HG02798 (cell line): Measurements from ENCODE around the gene ABCB6.

Experiments used
- ATAC-seq: cut with Tn5 transposase; IDR thresholded peaks from one replicate; pipeline ENCODE4 v1.9.1; 2021; ENCODE audit warnings: mild to moderate bottlenecking; ENCODE audit not compliant: unreplicated experiment, poor library complexity

ABCB6 gene

GRCh38 chr2:219174146-219174545 lies 44.6 kb downstream of the ABCB6 start:
- no peak for ATAC-seq

- no peak for ATAC-seq
Observed at GRCh38 chr2:219173176-219173575, 45.6 kb downstream of the ABCB6 start.

- no peak for ATAC-seq
Observed at GRCh38 chr2:219172231-219173154, 46.3 kb downstream of the ABCB6 start.

- no peak for ATAC-seq
Observed at GRCh38 chr2:219171231-219171651, 47.5 kb downstream of the ABCB6 start.

- ATAC-seq = no peak
Observed at GRCh38 chr2:219169930-219170654, 48.7 kb downstream of the ABCB6 start, which contains the start of gene SLC23A3. SLC23A3 (minus strand) TSS chr2:219170029; CDS start chr2:219169984, 45 bp downstream.

- ATAC-seq = no peak
Observed at GRCh38 chr2:219168932-219169331, 49.8 kb downstream of the ABCB6 start.

- no peak for ATAC-seq
Observed at GRCh38 chr2:219168526-219168925, 50.2 kb downstream of the ABCB6 start.

- ATAC-seq = no peak
Observed at GRCh38 chr2:219167997-219168396, 50.8 kb downstream of the ABCB6 start.

- ATAC-seq = no peak
Observed at GRCh38 chr2:219165058-219165911, 53.5 kb downstream of the ABCB6 start.

- ATAC-seq = no peak
Observed at GRCh38 chr2:219163156-219163555, 55.6 kb downstream of the ABCB6 start.

GRCh38 chr2:219161097-219161496 lies 57.7 kb downstream of the ABCB6 start:
- no peak for ATAC-seq

- peak; percentile 89 for ATAC-seq
Observed at GRCh38 chr2:219160186-219161017, 58.4 kb downstream of the ABCB6 start, which contains the start of gene NHEJ1. NHEJ1 (minus strand) TSS chr2:219160815; CDS start chr2:219158362, 2,453 bp downstream.
